K562 (cell line): Measurements from ENCODE around the gene CEP350. TPM values are rescaled to one million over a fixed set of nuclear protein-coding genes. Genes with fewer than 3 reads are reported as not detected.
A peak's percentile ranks its signal among the peaks of the same experiment; 100 is the strongest.

Experiments used
- ARID3B ChIP-seq: fragments of 250-450 bp; sonication (Bioruptor Pico); IDR thresholded peaks from 2 replicates; pipeline ENCODE4 v1.4.0; 2020; ENCODE audit warnings: borderline replicate concordance
- C11orf30 ChIP-seq: fragments of 450-650 bp; IDR thresholded peaks from 2 replicates; pipeline ENCODE4 v1.6.1; 2016; ENCODE audit warnings: low read depth, mild to moderate bottlenecking
- CEBPB ChIP-seq: fragments of 450-650 bp; IDR thresholded peaks from 2 replicates; pipeline ENCODE4 v1.6.1; 2016; ENCODE audit warnings: missing genetic modification characterization, missing compliant biosample characterization
- CEBPG ChIP-seq, 3 experiments: fragments of 200-800 bp in 1 of 3; sonication (Bioruptor generic) in 1 of 3; sonication (generic) in 1 of 3; formaldehyde crosslinking in 1 of 3; IDR thresholded peaks in 2 of 3; conservative IDR thresholded peaks in 1 of 3; 2 replicates each; pipeline versions ENCODE4 v1.6.1 to v1.8.0; 2016 to 2022; ENCODE audit warnings: missing compliant biosample characterization in 2 of 3, missing genetic modification characterization in 2 of 3, mild to moderate bottlenecking in 1 of 3, missing genetic modification reagents in 1 of 3
- CEBPZ ChIP-seq: fragments of 150-350 bp; IDR thresholded peaks from 2 replicates; pipeline ENCODE4 v1.6.1; 2014; ENCODE audit warnings: low read depth, mild to moderate bottlenecking, low read length, borderline replicate concordance
- ELF1 ChIP-seq: fragments of 200-800 bp; sonication (Bioruptor generic); IDR thresholded peaks from 2 replicates; pipeline ENCODE4 v1.6.1; 2016; ENCODE audit warnings: missing genetic modification characterization, missing compliant biosample characterization
- GABPB1 ChIP-seq: sonication (generic); formaldehyde crosslinking; IDR thresholded peaks from 2 replicates; pipeline ENCODE4 v1.8.0; 2022; ENCODE audit warnings: mild to moderate bottlenecking, missing genetic modification reagents
- GABPB2 ChIP-seq: fragments of 250-450 bp; sonication (Bioruptor Pico); conservative IDR thresholded peaks from 2 replicates; pipeline ENCODE4 v1.5.1; 2021; ENCODE audit warnings: mild to moderate bottlenecking
- KHSRP ChIP-seq: fragments of 450-650 bp; IDR thresholded peaks from 2 replicates; pipeline ENCODE4 v1.6.1; 2017
- KLF13 ChIP-seq: fragments of 450-650 bp; IDR thresholded peaks from 2 replicates; pipeline ENCODE4 v1.6.1; 2016; ENCODE audit warnings: missing genetic modification characterization, low read depth, mild to moderate bottlenecking, missing compliant biosample characterization, moderate library complexity, borderline replicate concordance
- MAZ ChIP-seq, 2 experiments: fragments of 450-650 bp in 1 of 2; sonication (generic) in 1 of 2; formaldehyde crosslinking; IDR thresholded peaks in 1 of 2; conservative IDR thresholded peaks in 1 of 2; 2 replicates each; pipeline versions ENCODE4 v1.4.0 to v1.5.0; 2020; ENCODE audit warnings: mild to moderate bottlenecking in 1 of 2, missing genetic modification reagents in 1 of 2
- MBD2 ChIP-seq: sonication (generic); IDR thresholded peaks from 2 replicates; pipeline ENCODE4 v1.6.1; 2016; ENCODE audit warnings: low read depth, borderline replicate concordance
- NCOA6 ChIP-seq: fragments of 450-650 bp; IDR thresholded peaks from 2 replicates; pipeline ENCODE4 v1.6.1; 2017; ENCODE audit warnings: mild to moderate bottlenecking
- NCOR1 ChIP-seq: fragments of 450-650 bp; IDR thresholded peaks from 2 replicates; pipeline ENCODE4 v1.6.1; 2016; ENCODE audit warnings: mild to moderate bottlenecking, moderate library complexity
- PHB ChIP-seq: fragments of 250-450 bp; sonication (Bioruptor Pico); IDR thresholded peaks from 2 replicates; pipeline ENCODE4 v1.5.0; 2021
- RB1 ChIP-seq: fragments of 450-650 bp; IDR thresholded peaks from 2 replicates; pipeline ENCODE4 v1.6.1; 2017; ENCODE audit warnings: low read depth, mild to moderate bottlenecking
- SP1 ChIP-seq: sonication (generic); formaldehyde crosslinking; IDR thresholded peaks from 2 replicates; pipeline ENCODE4 v1.8.1; 2022; ENCODE audit warnings: mild to moderate bottlenecking, missing genetic modification reagents
- SRSF7 ChIP-seq: fragments of 200-400 bp; formaldehyde crosslinking; optimal IDR thresholded peaks from 2 replicates; pipeline ENCODE3; 2017; ENCODE audit warnings: mild to moderate bottlenecking, low read depth, low read length
- TRIM28 ChIP-seq: fragments of 450-650 bp; IDR thresholded peaks from 2 replicates; pipeline ENCODE4 v1.6.1; 2017
- ZNF133 ChIP-seq: fragments of 250-450 bp; sonication (Bioruptor Pico); IDR thresholded peaks from 2 replicates; pipeline ENCODE4 v1.4.0; 2020; ENCODE audit warnings: mild to moderate bottlenecking
- ZNF140 ChIP-seq: fragments of 250-450 bp; sonication (Bioruptor Pico); IDR thresholded peaks from 2 replicates; pipeline ENCODE4 v1.8.0; 2021; ENCODE audit warnings: moderate library complexity, mild to moderate bottlenecking, inconsistent platforms
- ZNF282 ChIP-seq: sonication (generic); formaldehyde crosslinking; IDR thresholded peaks from 2 replicates; pipeline ENCODE4 v1.8.1; 2023; ENCODE audit warnings: missing genetic modification reagents
- ZNF324 ChIP-seq: fragments of 250-450 bp; sonication (Bioruptor Pico); IDR thresholded peaks from 2 replicates; pipeline ENCODE4 v1.4.0; 2020; ENCODE audit warnings: mild to moderate bottlenecking
- ZNF551 ChIP-seq: fragments of 250-450 bp; sonication (Bioruptor Pico); IDR thresholded peaks from 2 replicates; pipeline ENCODE4 v1.5.0; 2021; ENCODE audit warnings: mild to moderate bottlenecking, moderate library complexity
- polyA plus RNA-seq, 8 experiments: library from polyadenylated mRNA; depleted of rRNA in 4 of 8; stranded (reverse) in 5 of 8; unstranded in 3 of 8; fragments of >200 nt; fragmentation: Nextera tagmentation in 2 of 8; fragmentation: Illumina TruSeq in 1 of 8; extraction: Ambion mirVana in 2 of 8; extraction: Trizol in 1 of 8; gene quantifications; 2 replicates each; pipeline versions ENCODE4 v1.2.1 to v1.2.3, GENCODE V29; 2011 to 2014; ENCODE audit warnings: inconsistent platforms in 1 of 8, missing spikeins in 1 of 8
- total RNA-seq, 7 experiments: library from RNA; depleted of rRNA in 6 of 7; stranded (reverse); fragments of >200 nt in 6 of 7; fragmentation: Illumina TruSeq in 2 of 7; extraction: Trizol in 2 of 7; gene quantifications; 2 replicates each; pipeline versions ENCODE4 v1.2.1 to v1.2.3, GENCODE V29; 2011 to 2021; ENCODE audit warnings: low replicate concordance in 1 of 7
- TF ChIP-seq, protein P1 (sequence below): fragments of 450-650 bp; IDR thresholded peaks from 2 replicates; pipeline ENCODE4 v1.6.1; 2016; ENCODE audit warnings: low read depth, mild to moderate bottlenecking, moderate library complexity

The CEP350 gene
- total and polyA plus RNA-seq, 9 of the 15 experiments (the other 6 are each of a cell fraction or from before 2014, with no cell fraction given) = 8.3 to 64.3 (median 28.0) TPM

DNA sequence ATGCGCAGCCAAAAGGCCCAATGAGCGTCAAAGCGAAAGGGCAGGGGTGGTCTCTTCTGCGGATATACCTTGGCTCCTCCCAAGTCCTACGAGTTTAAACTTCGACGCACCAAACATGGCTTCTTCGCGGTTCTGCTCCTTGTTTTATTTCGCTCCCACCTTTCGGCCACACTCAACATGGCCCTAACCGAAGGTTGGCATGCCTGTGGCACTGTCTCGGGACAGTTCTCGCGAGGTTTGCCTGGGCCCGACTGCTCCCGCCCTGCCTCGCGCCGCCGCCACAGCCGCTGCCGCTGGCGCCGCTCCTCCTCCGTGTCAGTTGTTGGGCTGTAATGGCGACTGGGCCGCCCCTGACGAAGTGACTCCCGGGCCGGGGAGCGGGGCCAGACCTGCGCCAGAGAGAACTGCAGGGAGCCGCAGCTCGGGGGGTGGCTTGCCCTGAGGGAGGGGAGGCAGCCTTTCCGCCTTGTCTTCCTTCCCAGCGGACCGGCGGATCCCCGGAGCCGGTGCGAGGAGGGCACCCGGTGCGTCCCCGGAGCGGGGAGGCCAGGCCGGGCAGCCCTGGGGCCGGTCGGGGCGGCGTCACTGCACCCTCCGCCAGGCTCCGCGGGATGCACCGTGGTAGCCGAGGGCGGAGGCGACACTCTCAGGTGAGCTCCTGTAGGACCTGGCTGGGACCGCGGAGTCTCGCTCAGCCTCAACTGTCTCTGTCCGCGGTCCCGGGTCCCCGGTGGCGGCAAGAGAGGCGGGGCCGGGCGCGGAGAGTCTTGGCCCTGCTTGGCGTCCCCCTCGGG, at the start of gene CEP350 (continued):
- TF ChIP-seq MAZ (CRISPR knock-in tag; conservative IDR thresholded peaks at IDR 0.05 in 1 of 2, IDR thresholded peaks at IDR 0.05 in 1 of 2) (peak; percentile 87 to 90), RB1 (peak; percentile 88), GABPB2 (CRISPR knock-in tag) (no peak; the same call in 1 of the 2 replicates), SP1 (peak; percentile 89), ZNF133 (CRISPR knock-in tag) (no peak), KLF13 (tag) (no peak; the same call in 1 of the 2 replicates), NCOR1 (no peak; the same call in 1 of the 2 replicates), ZNF324 (no peak), CEBPG (CRISPR knock-in tag; IDR thresholded peaks at IDR 0.05) (peak; percentile 26; the same call in 1 of the 2 replicates), CEBPG (tag; conservative IDR thresholded peaks at IDR 0.05 in 1 of 2, IDR thresholded peaks at IDR 0.05 in 1 of 2) (no peak), KHSRP (no peak), PHB (no peak), ZNF282 (CRISPR knock-in tag) (no peak), NCOA6 (no peak), GABPB1 (peak; percentile 86), TRIM28 (no peak), CEBPB (tag) (no peak), SRSF7 (no peak), ZNF551 (CRISPR knock-in tag) (no peak), C11orf30 (no peak), ELF1 (0 out of 2 replicates have a peak, but pooled peaks have one; percentile 8), ARID3B (CRISPR knock-in tag) (no peak), CEBPZ (no peak), ZNF140 (CRISPR knock-in tag) (no peak), MBD2 (peak; percentile 79; the same call in 1 of the 2 replicates)
- TF ChIP-seq, protein P1, sequence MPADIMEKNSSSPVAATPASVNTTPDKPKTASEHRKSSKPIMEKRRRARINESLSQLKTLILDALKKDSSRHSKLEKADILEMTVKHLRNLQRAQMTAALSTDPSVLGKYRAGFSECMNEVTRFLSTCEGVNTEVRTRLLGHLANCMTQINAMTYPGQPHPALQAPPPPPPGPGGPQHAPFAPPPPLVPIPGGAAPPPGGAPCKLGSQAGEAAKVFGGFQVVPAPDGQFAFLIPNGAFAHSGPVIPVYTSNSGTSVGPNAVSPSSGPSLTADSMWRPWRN = no peak
